GM18873 (cell line): ENCODE results near the gene ITGA6.

Experiments
- ATAC-seq: cut with Tn5 transposase; IDR thresholded peaks from one replicate; pipeline ENCODE4 v1.9.1; 2021; ENCODE audit warnings: mild to moderate bottlenecking, moderate library complexity, moderate number of reproducible peaks; ENCODE audit not compliant: unreplicated experiment, low FRiP score

ITGA6 gene

GRCh38 chr2:172552547-172553291 is 125.3 kb downstream of the ITGA6 start:
- no peak for ATAC-seq

- ATAC-seq = no peak
Measured at GRCh38 chr2:172554352-172555271, 127.2 kb downstream of the ITGA6 start.

GRCh38 chr2:172555272-172555521 is 127.8 kb downstream of the ITGA6 start:
- no peak for ATAC-seq
